Measurements from ENCODE around the gene WBP1.

The WBP1 gene

DNA sequence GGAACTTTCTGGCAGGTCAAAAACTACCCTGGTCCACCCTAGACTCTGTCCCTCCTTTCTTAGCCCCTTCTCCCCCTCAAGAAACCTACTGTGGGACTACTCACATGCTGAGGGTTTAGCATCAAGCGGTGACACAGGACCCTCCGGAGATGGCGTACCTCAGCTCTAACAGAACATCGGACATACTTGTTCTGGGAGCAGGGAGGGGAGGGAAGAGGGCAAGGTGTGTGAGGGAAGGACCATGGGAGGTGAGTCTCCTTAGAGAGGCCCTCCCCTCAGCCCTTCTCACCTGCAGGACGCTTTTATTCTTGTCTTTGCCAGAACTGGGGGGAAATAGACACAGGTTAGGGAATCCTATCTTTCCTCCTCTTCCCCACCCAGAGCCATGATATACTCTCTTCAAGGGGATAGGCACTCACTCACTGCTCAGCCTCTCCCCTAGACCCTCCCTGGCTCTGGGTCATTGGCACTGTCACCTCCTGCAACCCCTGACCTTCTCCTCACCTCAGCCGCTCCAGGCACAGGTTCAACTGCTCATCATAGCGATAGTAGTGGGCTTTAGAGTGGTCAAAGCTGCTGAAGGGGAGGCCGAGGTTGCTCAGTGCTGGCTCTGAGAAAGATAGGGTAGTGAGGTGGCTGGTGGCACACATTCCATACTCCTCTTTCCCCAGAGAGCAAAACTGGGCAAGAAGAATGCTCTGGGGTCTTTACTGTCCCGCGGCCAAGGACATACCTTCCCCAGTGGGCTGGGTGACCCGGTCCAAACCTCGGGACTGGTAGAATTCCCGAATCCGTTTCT is 47.4 kb downstream of the WBP1 start:
- DNase-seq: no peak

DNA sequence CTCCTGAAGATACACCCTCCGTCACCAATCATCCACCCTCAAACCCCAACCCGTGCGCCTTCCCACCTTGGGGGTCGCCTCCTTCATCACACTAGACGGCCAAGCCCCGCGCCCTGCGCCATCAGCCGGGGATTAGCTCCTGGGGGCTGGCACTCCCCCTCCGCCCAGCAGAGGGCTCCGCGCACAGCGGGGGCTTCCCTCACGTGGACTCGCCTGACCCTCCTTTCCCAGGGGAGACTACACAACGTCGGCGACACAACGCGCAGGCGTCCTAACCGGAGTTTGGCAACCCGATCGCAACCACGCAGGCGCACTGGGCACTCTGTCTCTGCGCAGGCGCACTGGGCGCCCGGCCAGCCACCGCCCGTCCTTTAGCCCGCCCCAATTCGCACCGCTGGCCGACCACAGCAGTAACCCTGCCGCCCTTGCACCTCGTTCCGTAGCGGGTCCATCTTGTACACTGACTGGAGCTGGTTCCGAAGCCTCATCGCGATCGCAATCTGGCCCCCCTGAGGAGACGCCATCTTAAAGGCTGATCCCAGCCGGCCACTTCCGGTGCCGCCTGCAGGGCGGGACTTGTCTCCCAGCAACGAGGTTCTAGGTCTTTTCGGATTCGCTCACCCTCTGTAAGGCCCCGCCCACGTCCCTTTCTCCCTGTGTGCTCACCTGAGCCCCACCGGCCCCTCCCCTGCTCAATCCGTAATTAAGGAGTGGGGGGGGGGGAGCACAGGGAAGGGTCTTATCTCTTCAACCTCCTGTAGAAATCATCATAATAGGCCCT is 49.1 kb downstream of the WBP1 start, which contains the start of gene PCGF1:
Gene PCGF1, minus strand, starts transcription at position 551 of the 781 bp plus-strand sequence. Its CDS starts 27 bp downstream, at position 524.
- DNase-seq: peak; percentile 98

DNA sequence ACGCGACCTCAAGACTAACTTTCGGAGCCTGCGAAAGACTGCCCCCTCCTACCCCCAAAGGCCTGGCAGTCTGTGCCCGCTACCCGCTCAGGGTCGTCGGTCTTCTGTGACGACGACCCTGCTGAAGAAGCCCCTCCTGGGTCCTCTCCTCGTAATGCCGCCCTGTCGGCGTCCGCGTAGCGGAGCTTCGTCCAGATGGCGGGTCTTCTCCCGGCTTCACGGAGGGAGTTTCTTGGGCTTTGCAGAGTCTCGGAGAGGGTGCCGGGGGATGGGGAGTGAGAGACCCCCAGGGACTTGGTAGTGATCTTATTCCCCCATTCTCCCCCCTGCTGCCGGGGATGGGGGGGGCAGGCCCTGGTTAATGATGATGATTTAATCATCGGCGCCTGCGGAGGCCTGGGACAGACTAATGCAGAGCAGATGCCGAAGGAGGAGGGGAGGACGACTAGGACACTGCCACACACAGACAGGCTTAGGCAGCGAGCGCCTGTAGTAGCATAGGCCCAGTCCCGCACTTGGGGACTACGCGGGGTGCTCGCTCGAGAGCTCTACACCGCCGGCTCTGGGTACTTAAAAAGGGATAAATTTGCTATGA is 49.8 kb downstream of the WBP1 start:
- DNase-seq: no peak

DNA sequence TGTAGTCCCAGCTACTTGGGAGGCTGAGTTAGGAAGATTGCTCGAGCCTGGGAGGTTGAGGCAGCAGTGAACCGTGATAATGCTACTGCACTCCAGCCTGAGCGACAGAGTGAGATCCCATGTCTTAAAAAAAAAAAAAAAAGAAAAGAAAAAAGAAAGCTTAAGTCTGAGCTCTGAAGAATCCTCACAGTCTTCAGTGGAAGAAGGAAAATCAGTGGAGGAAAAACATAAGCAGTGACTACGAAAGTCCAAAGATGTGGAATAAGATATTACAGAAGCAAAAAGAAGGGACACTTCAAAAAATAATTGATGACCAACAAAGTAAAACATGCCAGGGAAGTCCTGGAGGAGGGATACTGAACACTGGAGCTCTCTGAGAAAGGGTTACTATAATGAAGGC is 52.0 kb downstream of the WBP1 start:
- DNase-seq: no peak
